NCI-H2171 (cell line): ENCODE data around the gene CCDC91.

Source experiments
- DNase-seq: peaks from one replicate; lab custom pipeline; 2025; lab: John Stamatoyannopoulos, UW

CCDC91 gene

DNA sequence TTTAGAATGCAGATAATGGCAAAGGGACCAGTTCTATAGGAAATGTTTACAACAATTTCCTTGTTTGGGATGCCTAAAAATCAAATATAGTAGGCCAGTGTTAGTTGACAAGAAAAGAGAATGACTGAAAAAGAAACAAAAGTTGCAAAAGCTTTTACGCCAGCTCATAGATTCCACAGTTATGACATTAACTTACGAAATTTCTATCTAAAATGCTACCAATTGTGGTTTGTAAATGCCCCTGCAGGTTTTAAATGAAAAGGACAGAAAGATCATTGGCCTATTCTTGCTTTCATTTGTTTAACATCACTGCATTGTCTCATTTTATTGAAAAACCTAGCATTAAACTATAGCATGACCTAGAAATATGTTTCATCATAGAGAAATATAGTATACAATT, 345.8 kb downstream of the CCDC91 start:
- DNase-seq: no peak

DNA sequence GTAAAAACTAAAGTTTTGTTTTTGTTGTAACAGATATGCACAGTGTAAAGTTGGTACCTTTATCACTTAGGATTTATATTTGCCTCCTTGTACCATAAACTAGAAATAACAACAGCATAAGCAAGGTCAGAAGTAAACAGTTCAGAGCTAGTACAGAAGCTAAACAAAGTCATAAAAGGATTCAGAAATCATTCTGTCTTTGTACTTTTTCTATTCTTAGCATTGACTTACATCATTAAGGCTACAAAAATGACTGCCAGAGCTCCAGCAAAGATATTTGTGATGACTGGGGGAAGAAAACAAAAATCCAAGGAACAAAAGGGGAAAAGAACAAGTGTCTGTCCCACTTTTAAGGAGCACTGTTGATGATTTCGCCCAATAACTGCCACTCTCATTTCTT, 347.2 kb downstream of the CCDC91 start:
- DNase-seq: no peak

DNA sequence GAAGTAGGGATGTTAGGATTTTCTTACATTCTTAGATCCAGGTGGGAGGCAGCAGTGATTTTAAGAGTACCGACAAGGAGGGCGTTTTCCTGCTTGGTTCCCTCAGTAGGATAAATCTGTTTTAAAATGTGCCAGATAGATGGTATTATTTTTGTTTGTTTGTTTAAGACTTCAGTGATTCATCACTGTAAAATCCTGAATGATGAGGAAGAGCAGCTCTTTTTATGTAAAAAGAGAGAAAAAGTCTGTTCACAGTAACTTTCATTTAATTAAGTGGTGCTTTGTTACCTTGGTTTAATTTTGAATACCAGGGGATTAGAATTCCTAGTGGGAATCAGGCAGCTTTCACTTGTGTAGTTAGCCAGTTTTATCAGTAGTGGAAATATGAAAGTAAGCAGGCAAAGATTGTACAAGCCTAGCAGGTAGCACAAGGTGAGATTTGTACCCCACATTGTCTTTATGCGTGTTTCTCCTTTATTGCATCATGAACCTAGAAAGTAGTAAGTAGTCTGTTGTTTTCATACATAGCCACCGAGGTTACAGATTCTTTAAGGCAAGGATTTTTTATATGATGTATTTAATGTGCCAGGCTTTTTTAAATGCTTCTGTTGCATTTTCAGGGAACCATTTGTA, 349.6 kb downstream of the CCDC91 start:
- DNase-seq: no peak

DNA sequence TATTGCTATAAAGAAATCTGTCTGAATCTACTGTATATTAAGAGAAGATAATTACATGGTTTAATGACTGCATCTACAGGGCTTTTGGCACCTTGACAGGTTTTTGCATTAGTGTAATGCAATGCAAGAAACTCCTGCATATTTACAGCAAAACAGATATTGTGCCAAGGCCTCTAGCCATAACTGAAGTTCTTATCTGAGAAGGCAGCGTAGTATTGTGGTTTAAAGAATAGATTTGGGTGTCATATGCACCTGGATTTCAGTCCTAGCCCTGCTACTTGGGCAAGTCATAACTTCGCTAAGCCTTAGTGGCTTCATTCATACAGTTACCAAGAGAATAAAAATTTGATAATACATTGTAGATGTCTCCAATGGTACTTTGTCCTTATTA, 350.1 kb downstream of the CCDC91 start:
- DNase-seq: no peak

DNA sequence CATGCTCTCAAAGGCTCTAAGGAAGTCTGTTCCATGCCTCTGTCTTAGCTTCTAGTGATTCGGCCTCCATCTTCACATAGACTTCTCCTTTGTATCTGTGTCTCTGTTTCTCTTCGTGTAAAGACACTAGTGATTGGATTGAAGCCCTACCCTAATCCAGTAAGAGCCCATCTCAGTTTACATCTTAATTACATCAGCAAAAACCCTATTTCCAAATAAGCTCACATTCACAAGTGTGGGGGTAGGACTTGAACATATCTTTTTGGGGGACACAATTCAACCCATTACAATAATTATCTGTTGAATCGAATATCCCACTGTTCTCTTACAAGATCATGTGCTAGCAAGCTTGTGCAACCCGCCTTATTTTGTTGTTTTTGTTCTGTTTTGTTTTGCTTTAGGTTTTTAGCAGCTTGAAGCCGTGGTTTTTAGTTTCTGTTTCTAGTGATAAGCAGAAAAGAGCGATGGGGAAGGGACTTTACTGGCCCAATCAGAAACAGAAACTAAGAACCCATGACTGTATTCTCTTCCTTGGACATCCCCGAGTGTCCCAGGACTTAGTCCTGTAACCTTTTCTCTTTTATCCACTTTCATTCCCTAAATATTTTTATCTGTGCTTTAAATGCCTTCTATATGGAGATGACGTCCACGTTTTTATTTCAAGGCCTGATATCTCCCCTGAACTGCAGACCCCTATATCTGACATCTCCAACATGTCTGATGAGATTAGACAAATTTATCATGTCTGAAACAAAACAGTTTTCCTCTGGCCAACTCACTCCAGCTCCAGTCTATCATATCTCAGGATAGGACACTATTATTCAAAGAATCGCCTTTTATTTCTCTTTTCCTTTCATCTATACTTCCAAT, 353.0 kb downstream of the CCDC91 start:
- DNase-seq: no peak

DNA sequence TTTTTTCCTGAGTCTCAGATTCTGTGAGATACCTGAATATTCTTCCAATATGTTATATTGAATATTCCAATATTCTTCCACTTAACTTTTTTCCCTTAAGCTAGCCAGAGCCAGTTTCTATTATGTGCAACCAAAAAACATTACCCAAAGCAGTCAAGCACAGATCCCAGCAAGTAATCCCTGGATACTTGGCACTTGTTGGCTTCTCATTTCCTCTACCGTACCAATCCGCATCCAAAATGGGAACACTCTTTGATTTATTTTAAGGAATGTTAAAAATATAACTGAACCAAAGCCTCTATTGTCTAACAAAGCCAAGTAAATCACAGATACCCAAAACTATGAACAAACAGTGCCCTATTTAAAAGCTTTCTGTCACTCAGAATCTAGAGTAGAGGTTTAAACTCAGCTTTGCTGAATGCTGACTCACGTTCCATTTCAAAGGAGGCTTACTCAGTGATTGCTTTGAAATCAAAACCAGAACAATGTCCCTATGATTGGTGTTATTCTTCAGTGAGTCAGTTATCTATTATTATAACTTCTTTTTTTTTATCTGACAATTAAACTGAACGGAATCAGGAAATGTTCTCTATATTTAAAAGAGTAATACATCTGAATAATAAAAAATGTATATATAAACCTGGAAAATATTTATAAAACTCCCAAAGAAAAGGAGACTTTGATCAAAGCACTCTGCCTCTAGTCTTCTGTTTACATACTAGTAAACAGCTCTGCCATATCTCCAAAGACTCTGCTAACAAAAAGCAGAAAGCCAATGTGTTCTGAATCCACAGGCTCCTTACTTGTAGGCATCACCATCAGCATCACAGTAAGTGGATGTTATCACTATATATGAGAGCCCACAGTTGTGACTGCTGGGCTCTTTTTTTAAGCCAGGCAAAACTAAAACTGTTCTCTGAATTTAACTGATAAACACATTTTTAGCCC, 360.8 kb downstream of the CCDC91 start:
- DNase-seq: no peak

DNA sequence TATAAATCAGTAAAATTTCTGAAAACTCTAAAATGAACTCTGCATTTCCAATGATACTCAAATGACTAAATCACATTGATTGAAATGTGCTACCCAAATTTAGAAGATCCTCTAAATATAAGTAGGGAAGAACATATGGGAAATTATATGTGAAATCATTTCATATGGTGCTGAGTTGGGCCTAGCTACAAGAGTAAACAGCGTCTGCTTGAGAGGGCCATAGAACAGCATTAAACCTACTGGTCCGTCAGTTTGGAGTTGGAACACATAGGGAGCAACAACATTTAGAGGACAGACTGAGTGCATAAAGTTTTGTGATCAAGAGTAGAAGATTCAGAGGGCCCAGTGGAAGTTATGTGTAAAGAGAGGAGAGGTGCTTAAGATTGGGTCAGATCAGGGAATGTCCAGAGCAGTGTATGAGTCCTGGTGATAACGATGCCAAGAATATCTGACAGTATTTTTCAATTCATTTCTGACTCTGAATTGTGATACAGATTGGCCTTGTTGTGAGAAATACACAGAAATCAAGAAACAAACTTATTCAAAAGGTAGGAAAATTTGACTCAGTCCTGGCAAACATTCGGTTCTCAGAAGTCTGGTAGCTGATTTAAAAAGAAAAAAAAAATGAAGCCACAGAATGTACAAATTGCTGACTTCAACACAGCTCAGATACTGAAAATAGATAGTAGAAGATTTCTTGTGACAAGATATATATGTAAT, 362.2 kb downstream of the CCDC91 start:
- DNase-seq: no peak

DNA sequence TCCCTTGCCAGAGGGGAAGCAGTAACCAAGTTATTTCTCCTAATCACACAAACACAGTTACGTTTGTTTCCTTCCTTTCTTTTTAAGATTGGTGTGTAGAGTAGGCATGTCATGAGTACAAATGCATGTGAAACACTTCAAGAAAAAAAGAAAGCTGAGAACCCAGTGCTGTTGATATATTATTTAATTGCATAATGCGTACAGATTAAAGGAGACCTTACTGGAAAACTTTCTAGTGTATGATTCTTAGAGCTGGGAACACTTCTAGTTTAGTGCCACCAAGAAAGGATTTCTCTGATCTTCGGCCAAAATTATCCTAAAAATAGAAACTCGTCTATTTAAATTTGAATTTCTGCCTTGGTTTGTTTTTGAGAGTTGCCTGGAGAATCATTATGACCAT, 365.5 kb downstream of the CCDC91 start:
- DNase-seq: no peak

DNA sequence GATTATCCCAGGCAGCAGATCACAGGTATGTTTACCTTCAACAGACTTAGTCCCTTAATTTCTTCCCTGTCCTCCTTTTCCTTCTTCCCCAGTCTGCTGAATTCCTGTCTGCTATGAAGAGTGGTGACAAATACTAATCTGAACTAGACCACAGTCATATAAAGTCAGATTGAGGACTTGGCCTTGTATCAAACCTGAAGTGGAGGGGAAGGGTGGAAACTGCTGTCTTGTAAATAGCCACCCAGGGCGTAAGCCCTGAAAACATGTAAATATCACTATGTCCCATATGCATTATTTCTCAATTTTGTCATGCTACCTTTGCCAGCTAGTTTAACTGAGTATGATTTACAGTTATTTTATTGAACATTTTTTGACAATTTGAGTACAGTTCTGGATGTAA, 368.0 kb downstream of the CCDC91 start:
- no peak for DNase-seq

DNA sequence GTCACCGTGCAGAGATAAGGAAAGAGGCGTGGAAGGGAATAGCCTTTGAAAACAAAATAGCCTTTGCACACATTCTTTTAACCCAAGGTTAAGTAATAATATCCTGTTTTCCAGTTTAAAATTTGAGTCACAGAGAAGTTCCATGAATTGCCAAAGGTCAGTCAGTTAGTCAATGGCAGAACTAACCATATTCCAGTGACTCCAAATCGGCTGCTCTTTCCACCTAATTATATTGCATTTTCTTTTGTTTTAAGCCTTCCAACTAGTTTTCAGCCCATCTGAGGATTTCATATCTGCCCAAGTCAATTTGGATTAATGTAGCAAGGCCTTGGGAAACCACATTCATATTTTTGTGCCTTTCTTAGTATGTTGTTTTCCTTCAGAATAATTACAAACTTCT, 373.0 kb downstream of the CCDC91 start:
- no peak for DNase-seq

DNA sequence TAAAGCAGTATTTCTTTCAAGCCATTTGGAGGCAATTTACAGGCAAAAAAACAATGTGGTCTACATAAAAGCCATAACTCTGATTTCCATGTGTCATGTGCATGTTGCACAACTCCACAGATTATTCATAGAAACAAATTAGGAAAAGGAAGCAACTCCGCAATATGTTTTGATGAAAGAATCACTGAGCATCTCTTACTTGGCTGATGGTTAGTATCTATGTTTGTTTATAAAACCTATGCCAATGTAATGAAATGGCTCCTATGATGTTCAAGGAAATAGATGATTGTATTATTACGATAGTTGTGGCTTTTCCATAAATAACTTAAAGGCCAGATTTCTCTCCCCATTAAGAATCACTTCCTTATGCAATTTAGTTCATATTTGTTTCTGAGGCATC, 373.7 kb downstream of the CCDC91 start:
- no peak for DNase-seq

DNA sequence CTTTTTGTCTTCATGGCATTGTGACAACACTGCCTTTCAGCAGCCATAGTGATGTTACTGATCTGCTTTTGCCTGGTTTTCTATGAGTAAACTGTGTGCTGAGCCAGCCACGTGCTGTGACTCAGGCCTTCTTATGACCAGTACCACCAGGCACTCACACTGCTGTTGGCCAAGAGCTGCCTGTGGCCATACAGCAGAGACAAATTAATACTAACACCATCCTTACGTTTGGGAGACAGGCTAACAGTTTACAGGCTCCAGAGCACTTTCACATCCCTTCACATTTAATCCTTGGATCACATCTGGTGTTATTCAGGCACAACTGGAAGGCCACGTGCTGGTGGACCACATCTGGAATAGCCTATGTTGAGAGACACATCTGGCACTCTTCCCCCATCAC, 377.9 kb downstream of the CCDC91 start:
- DNase-seq: no peak

DNA sequence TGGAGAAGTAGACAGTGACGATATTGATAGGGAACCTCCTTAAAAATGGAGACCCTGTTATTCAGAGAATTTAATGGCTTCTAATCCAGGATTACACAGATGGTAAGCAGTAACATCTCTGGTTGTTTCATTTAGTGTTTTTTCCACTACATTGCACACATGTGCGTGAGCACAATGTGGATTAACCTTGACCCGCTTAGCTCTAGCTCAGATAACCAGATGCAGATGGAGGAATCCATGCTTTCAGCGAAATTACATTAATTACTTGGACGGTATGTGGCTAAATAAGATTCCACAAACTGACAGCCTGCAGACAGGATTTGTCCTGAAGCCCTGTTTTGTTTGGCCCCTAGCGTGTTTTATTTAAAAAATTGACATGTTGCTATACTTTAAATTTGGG, 378.4 kb downstream of the CCDC91 start:
- no peak for DNase-seq

DNA sequence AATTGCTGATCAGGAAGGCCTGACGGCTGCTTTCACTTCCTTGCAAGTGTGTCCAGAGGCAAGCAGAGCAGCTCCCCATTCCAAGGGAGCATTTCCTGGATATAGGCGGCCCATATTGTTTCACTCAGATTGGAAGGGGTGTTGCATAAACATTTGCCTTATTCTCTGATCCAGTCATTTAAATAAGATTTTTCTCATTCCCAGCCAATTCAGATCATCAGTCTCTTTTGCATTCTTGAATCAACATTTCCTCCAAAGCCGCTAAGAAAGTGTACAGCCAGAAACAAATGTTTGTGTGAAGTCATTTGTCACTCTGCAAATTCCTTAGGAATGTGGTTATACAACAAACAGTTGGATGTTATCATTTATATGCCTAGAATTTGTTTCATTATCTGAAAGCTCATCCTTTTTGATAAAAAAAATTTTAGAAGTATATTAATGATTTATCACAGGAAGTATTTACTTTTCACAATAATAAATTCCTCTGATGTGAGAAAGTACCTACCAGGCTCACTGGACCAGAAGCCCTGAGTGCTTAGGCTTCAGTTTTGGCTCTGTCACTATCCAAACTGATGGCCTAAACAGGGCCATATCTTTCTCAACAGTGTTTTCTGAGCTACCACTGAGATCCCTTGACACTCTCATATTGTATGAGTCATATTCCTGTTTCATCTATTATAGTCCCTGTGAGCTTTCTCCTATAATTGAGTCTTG, 379.6 kb downstream of the CCDC91 start:
- DNase-seq: no peak

DNA sequence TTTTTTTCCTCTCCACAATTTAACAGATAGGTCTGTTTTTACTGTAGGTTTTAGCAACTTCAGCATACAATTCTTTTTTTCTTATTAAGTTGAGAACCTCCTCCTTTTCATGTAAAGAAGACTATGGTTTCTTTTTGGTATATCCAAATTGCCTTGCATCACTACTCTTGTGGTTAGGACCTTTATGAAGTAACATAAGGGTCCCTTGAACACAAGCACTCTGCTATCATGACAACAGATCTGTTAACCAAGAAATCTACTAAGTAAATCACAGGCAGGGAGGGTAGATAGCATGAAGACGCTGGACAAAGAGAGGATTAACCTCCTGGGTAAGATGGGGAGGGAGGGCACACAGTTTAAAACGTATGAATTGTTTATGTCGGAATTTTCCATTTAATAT, 380.6 kb downstream of the CCDC91 start:
- no peak for DNase-seq

DNA sequence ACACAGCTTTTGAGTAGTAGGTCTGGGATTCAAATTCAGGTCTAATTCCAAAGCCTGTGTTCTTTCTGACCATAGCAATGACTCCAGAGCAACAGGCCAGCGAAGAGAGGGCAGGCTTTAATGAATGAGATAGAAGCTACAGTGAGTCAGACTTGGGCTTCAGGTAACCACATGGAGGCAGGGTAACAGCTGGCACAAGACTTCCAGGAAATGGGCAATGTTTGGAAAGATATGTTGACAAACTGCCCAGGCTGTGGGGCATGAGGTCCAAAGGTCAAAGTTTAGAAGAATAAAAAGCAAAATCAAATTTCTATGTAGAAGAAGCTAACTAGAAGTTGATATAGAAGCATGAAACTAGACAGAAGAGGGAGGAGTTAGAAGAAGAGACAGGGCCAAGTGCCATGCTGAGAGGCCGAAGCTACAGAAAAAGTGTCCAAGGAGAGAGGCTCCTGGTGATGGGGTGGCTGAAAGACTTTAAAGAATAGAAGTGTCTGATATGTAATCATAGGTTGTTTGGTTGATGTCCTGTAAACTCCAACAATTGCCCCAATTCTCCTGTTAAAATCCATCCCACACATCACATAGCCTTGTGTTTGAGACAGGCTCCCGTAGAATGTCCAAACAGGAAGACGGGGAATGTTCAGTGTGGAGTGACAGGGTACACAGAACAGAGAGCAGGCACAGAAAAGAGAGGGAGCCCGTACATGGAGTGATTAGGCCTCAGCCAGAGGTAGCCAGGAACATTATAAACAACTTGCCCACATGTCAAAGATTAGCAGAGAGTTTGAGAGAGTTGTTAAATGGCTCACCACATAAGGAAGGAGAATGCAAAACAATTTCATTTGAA, 384.7 kb downstream of the CCDC91 start:
- DNase-seq: no peak

DNA sequence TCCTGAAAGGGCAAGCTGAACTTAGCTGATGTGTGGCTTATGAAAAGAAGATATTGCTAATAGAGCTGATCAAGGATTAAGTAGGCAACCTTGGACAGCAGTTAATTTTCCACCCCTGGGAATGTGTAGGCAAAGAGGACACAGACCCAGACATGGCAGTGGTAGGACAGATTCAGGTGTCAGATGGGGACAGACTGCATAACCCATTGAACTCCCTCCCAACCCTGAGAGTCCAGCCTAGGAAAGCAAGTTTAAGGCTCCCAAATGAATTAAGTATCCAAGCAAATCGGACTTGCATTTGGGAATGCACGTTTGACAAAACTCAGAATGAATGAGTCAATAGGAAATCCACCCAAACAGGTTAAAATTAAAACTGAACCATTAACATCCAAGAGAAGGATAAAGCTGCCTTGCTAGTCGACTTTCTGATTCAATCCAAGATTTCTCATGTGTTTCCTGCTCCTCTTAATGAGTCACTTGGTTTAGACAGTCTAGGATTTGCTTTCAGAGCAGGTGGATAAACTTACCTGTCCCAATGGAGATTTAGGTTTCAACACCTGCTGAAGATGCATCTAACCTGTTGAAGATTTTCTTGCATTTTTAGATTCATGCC, 385.4 kb downstream of the CCDC91 start:
- no peak for DNase-seq

DNA sequence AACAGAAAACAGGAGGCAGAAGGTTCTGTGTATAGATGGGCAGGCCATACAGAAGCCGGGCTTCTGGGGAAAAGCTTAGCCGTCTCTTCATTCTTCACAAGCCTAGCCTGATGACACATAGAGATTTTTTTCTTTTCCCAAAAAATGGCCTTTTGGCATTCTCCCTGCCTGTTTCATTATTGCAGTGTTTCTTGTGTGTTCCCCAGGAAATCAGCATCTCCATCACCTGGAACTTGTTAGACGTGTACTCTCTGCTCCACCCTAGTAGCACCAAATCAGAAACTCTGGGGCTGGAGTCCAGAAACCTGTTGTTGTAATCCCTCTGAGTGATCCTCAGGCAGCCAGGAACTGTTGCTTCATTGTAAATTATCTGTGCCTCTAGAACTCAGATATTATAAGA, 388.1 kb downstream of the CCDC91 start:
- DNase-seq: no peak

DNA sequence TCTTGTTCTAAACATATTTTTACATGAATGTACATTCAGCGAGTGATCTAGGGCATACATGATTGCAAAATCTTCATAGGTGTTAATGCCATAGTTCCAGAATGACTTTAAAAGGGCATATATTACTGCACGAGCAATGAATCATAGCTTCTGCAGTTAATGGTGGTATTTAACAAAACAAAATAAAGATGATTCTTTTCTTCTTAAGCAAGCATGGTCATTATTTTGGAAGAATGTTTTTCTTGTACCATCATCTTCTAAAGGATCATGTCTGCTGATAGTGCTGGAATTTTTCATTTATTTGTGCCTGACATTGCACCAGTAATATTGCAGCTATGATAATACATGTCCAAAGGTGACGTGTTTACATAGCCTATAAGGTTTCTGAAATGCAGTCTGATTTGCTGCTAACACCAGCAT, 388.6 kb downstream of the CCDC91 start:
- DNase-seq: no peak
